NB4 (cell line): ENCODE measurements around the gene GATD1.

Experiments used
- CTCF ChIP-seq: IDR thresholded peaks from one replicate; pipeline ENCODE4 v1.5.1; 2012; ENCODE audit warnings: low read depth, low read length
- MYC ChIP-seq: IDR thresholded peaks from 2 replicates; pipeline ENCODE4 v1.6.1; 2011; ENCODE audit warnings: low read depth, low read length
- POLR2A ChIP-seq: IDR thresholded peaks from 2 replicates; pipeline ENCODE4 v1.6.1; 2011; ENCODE audit warnings: mild to moderate bottlenecking; ENCODE audit not compliant: insufficient read length; ENCODE audit errors: extremely low read depth
- TF ChIP-seq, protein P1 (sequence below): IDR thresholded peaks from 2 replicates; pipeline ENCODE4 v1.6.1; 2011; ENCODE audit warnings: low read depth, low read length

GRCh38 chr11:765025-765801 is 12.1 kb downstream of the GATD1 start:
- TF ChIP-seq CTCF (peak; percentile 61), POLR2A (peak; percentile 18), MYC (0 out of 2 replicates have a peak, but pooled peaks have one; percentile 25)
- TF ChIP-seq, protein P1, sequence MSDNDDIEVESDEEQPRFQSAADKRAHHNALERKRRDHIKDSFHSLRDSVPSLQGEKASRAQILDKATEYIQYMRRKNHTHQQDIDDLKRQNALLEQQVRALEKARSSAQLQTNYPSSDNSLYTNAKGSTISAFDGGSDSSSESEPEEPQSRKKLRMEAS, result peak; percentile 47
